H7 (cell line): ENCODE results near the gene SIKE1. TPM values are rescaled to one million over a fixed set of nuclear protein-coding genes. Genes with fewer than 3 reads are reported as not detected.
"Not testable (repeated sequence)": the region's sequence is repeated elsewhere in the genome, so short reads cannot be mapped to it uniquely, and the experiment has no call there.

Experiments used
- DNase-seq: peaks from one replicate; pipeline ENCODE4 v3.0.0; 2012
- H3K27me3 ChIP-seq: 2 replicates; pipeline ENCODE4 v1.6.0; 2011; ENCODE audit warnings: mild to moderate bottlenecking, low read length; ENCODE audit not compliant: control insufficient read depth, insufficient read depth
- H3K36me3 ChIP-seq: replicated peaks from 2 replicates; pipeline ENCODE4 v1.5.1; 2011; ENCODE audit warnings: low read length; ENCODE audit not compliant: control insufficient read depth, insufficient read depth
- H3K4me3 ChIP-seq: 2 replicates; pipeline ENCODE4 v1.5.1; 2011; ENCODE audit warnings: low read depth, mild to moderate bottlenecking, control low read depth, low read length, moderate library complexity; ENCODE audit not compliant: insufficient read depth
- total RNA-seq: library from RNA; depleted of rRNA; stranded (reverse); fragments of >200 nt; shearing (Covaris generic); gene quantifications from 2 replicates; pipeline ENCODE4 v1.2.3, GENCODE V29; 2014

The SIKE1 gene
- total RNA-seq, 1 experiment from 2014 or later, result 105 TPM

DNA sequence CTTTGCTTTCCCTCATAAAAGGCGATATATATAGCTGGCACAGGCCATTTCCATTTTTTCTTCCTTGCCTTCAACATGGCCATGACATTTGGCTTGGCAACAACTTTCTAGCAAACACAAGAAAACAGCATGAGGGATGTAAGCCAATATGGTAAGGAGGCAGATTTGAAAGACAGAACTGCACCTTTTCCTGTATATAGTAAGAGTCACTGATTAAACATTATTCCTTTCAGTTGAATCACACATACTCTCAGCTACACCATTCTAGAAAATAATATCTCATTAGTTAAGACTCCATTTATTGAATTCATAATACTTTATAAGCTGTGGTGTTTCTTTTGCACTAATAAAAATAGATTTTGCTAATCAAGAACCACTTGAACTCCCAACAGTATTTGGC lies 9.5 kb downstream of the SIKE1 start:
- Histone ChIP-seq H3K4me3 (no peak overlapping the region), H3K27me3 (no peaks in the 10 kb centered on the region), H3K36me3 (peaks cover 2% of the 10 kb centered on the region)
- DNase-seq, result no peak

DNA sequence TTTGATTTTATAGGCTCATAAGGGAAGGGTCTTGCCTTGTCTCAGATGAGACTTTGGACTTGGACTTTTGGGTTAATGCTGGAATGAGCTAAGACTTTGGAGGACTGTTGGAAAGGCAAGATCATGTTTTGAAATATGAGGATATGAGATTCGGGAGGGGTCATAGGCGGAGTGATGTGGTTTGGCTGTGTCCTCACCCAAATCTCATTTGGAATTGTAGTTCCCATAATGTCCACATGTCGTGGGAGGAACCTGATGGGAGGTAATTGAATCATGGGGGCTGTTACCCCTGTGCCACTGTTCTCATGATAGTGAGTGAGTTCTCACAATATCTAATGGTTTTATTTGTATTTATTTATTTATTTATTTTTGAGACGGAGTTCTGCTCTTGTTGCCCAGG lies 15.8 kb downstream of the SIKE1 start:
- Histone ChIP-seq H3K36me3 (no peaks in the 10 kb centered on the region), H3K4me3 (no peak overlapping the region)
- no peak for DNase-seq

DNA sequence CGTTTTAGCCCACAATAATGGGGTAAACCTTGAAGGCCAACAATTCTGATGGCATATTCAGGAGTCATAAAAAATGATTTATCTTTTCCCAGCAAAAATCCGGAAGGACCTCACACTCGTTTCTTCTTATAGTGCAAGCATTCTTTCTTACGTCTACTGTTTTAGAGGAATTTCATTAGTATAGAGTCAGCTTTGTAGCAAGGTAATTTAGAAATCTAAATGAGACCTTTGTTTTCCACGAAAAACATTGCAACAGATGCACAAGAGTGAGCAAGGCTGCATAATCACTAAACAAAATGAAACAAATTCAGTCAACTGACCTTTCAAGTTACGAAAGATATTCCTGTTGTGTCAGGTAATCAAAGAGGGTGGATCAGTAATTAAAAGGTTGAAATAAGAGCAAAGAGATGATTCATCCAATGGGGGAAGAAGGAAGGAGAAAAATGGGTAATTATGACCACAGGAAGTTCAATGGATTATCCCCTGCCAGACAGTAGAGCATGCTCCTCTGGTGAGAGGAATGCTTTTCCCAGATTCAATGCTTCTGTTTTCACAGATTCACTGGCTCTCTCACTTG lies 22.1 kb downstream of the SIKE1 start:
- Histone ChIP-seq H3K27me3 (no peaks in the 10 kb centered on the region), H3K36me3 (no peaks in the 10 kb centered on the region), H3K4me3 (peak overlapping the region; percentile 100)
- DNase-seq, result no peak

More for the DNA sequence above, 15.8 kb downstream of the SIKE1 start:
- H3K27me3 ChIP-seq, result no peaks in the 10 kb centered on the region

DNA sequence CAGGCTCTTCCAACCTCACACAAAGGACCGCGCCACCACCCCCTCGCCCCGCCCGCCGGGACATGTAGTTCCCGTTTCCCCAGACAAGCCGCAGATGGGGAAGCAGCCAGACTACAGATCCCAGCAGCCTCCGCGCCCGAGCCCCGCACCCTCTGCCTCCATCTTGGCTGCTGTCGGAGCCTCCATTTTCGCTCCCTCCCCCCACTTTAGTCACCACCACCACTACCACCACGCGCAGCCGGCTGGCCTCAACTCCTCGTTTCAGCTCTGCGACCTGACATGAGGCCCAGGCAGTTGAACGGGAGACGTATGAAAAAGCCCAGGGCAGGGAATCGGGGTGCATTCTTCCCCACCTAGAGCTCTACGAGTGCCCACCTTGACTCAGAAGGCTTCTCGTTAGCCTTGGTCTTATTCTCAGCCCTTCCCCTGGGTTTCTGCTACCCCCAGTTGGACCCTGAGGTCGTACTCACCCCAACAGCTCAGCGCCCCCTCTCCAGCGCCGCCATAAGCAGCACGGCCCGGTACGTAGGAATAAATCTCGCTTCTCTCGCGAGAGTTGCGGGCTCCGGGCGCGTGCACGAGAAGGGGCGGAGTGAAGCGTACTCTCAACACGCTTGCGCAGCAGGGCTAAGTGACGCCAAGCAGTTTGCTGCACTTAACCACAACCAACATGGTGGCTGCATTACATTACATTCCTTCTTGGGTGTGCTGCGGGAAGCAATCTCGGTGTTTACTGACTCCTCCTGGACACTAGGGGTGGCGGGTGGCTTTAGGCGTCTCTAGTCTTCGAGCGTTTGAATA lies 22.8 kb downstream of the SIKE1 start, which contains the start of gene CSDE1:
CSDE1 (minus strand) TSS at position 530 of the 801 bp plus-strand sequence. CDS start 18,094 bp downstream, outside the sequence.
- peak within 1 kb of the TSS; percentile 100 for H3K4me3 ChIP-seq

DNA sequence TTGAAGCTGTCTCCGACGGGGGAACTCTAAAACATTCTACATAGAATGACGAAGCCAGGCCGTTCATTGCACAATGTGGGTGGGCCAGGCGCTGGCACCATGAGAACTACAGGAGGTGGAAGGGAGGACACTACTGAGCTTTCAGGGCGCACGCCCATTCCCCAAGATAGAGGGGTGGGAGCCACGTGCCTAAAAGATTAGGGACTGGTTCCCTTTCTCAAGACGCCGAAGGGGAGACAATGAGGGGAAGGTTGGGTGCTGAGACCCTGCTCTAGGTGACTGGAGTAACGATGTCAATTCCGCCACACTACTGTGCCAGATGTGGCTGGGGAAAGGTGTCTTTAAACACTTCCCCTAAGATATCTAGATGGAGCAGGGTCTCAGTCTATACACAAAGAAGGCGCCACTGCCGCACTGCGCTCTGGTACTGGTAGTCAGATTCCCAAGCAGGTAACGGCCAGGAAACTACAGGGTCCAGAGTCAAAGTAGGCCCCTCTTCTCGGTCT lies 23.5 kb downstream of the SIKE1 start:
- DNase-seq, result peak; percentile 40
- H3K27me3 ChIP-seq, result no peaks in the 10 kb centered on the region
- H3K4me3 ChIP-seq, result peak overlapping the region; percentile 100
- H3K36me3 ChIP-seq, result no peaks in the 10 kb centered on the region

More for the DNA sequence above, 22.8 kb downstream of the SIKE1 start, which contains the start of gene CSDE1:
- no peaks in the 10 kb centered on the region for H3K27me3 ChIP-seq
- H3K36me3 ChIP-seq, result no peaks in the 10 kb centered on the region
- DNase-seq, result peak; percentile 88

DNA sequence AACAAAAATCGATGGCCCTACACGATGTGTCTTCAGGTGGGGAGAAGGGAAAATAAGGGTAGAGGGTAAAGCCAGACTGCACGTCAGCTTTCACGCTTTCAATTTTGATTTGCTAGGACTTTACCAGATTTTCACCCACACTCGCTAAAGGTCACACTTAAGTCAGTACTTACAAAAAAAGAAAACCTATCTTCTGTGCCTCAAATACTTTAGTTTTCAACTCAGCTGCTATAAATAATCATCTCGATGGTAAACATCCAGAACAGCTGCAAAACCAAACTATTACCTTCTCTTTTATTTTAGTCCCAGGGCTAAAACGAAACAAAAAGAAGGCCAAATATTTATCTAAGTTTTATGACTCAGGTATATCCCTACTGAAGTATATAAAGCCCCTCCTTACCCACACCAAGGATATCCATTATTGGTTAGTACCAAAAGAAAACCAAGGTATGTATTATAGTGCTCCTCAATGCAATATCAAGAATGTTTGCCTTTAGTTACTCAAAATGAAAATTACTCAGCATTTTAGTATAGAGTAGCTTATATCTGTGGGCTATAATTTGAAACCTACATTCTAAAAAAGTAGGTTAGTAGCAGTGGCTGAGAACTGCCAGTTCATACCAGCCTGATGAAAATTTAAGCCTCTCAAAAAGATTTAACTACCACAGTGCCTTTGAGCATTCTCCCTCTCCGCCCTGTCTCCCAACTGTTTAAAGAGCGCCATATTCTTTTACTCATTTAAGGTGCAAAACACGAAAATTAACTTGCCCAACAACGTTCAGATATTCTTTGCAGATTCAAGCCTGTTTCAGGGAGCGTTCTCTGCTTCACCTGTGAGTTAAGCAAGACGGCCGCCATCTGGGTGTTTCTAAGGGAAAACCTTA lies 24.2 kb downstream of the SIKE1 start:
- no peaks in the 10 kb centered on the region for H3K36me3 ChIP-seq
- H3K27me3 ChIP-seq, result no peaks in the 10 kb centered on the region
- H3K4me3 ChIP-seq, result peak overlapping the region; percentile 100
- DNase-seq, result no peak

DNA sequence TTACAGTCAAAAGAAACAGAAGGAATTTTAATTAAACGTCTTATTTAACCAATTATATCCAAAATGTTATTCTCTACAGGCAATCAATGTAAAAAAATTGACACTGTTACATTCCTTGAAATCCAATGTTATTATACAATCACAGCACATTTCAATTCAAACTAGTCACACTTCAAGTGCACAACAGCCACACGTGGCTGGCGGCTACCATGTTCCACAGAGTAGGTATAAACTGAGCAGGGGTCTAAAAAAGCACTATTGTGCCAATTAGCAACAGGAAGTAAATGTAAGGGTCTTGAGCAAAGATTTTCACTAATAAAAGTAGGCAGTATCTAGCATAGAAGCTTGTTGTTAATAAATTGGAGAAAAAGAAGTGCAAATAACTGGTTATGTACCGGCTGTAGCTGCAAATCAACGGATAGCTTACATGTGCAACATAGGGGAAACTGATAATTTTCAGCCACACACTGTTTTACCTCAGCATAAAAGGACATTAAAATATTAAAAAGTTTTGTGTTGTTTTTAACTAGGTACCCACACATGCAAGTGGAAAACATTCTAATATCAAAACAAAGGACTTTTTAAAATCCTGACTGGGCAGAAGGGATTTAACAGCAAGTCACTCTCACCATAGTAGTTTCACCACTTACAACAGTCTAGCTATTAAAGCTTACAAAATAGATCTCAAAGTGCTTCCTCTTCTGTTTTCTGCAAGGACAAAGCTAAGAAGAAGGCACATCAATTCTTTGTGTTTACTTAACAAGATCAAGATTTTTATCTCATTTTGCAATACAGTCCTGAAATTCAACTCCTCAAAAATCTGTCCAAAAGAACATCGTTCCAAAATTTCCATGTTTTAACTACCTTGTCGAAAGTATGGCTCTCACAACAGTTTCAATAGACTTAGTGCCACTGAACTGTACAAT lies 25.2 kb downstream of the SIKE1 start:
- Histone ChIP-seq H3K36me3 (no peaks in the 10 kb centered on the region; the same call in none of the 2 replicates), H3K27me3 (no peaks in the 10 kb centered on the region), H3K4me3 (no peak overlapping the region; the same call in 1 of the 2 replicates)
- DNase-seq, result no peak

DNA sequence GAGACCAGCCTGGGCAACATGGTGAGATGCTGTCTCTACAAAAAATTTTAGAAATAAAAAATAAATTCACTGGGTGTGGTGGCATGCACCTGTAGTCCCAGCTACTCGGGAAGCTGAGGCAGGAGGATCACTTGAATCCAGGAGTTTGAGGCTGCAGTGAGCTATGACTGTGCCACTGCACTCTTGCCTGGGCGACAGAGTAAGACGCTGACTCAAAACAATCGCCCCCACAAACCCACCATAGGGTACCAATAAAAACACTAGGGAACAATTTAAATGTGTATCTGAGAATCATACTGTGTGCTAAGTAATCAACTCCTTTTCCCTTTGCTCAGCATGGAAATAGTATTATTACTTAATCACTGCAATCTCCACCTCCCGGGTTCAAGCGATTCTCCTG lies 26.8 kb downstream of the SIKE1 start:
- DNase-seq, H3K27me3 ChIP-seq, H3K4me3 ChIP-seq, H3K36me3 ChIP-seq: not testable (repeated sequence)

DNA sequence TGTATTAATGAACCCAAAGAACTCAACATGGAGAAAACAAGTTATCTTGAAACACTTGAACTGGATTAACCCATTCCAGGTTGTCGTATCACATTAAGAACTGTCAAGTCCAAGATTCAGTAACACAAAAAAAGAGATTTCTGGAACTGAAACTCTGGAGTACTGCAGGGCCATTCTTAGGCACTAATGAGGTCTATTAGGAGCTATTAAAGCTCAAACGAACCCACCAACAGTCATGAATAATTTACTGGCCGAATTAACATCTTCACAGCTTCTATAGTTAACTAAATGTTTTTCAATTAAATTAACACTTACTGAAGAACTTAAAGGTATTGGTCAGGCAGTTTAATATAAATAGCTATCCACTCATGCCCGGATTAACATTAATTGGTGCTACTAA lies 27.3 kb downstream of the SIKE1 start:
- peaks cover 12% of the 10 kb centered on the region for H3K36me3 ChIP-seq
- no peak overlapping the region for H3K4me3 ChIP-seq
- H3K27me3 ChIP-seq, result no peaks in the 10 kb centered on the region
- DNase-seq, result no peak

DNA sequence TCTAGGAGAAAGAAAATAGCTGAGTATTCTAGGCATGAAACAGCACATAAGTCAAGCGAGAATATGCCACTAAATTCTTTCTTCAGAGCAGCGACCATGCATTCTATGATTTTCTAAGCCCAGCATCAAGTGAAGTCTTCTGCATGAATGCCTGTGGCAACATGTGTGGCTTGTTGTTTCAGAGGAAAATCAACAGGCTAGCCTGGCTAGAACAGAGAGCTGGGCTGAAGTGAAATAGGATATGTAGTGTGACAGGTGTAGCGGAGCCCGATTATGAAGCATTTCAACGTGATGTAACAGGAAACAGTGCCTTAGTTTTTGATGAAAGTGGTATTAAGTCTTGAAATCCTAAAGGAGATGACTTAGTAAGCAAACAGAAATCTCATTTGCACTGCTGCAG lies 29.7 kb downstream of the SIKE1 start:
- Histone ChIP-seq H3K36me3 (peaks cover 12% of the 10 kb centered on the region), H3K4me3 (no peak overlapping the region)

DNA sequence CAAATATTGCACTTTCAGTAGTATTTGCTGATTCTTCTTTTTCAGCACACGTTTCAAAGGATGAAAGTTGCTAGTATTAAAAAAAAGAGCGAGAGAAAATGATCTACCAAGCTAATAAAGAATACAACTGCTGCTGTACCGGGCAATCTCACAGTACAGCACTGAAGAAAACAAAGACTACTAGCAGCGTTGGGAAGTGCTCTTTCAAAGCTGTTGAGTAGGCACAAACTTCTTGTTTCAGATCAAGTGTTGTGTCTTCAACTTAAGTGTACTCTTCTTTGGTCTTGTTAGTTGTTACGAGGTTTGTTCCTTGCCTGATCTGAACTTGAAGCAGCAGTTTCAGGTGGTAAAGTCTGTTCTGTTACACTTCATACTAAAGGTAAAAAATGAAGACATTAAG lies 30.6 kb downstream of the SIKE1 start:
- peaks cover 12% of the 10 kb centered on the region for H3K36me3 ChIP-seq
- H3K4me3 ChIP-seq, result no peak overlapping the region
- no peak for DNase-seq
- no peaks in the 10 kb centered on the region for H3K27me3 ChIP-seq

More for the DNA sequence above, 29.7 kb downstream of the SIKE1 start:
- DNase-seq, result no peak
- H3K27me3 ChIP-seq, result no peaks in the 10 kb centered on the region

DNA sequence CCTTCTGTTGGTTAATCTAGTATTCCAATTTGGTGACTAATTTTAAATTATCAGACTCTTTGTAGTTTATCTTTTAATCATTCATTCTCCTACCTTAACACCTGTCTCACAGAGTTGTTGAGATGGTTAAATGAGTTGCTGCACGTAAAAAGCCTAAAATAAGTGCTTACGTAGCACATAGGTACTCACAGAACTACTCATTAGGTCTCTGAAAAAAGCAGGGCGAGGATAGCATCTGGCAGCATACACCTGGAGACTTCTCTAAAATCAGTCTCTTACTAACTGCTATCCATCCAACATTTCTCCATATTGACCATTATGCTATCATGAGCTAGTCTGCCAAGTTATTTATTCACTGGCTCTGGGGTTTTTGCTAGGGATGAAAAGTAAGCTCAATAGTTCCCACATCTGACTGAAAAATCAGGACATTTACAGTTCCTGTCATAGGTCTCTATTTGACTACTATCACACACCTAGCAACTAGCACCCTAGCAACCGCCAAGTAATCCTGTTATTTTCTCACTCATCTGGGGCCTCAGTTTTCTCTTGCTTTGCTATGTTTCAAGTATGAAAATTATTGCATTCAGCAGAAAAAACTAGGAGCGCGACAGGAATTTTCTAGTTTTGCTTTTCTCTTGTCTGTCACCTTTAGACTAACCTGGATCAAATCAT lies 33.9 kb downstream of the SIKE1 start:
- H3K27me3 ChIP-seq, result no peaks in the 10 kb centered on the region
- H3K4me3 ChIP-seq, result no peak overlapping the region
- DNase-seq, result no peak
- peaks cover 12% of the 10 kb centered on the region for H3K36me3 ChIP-seq

DNA sequence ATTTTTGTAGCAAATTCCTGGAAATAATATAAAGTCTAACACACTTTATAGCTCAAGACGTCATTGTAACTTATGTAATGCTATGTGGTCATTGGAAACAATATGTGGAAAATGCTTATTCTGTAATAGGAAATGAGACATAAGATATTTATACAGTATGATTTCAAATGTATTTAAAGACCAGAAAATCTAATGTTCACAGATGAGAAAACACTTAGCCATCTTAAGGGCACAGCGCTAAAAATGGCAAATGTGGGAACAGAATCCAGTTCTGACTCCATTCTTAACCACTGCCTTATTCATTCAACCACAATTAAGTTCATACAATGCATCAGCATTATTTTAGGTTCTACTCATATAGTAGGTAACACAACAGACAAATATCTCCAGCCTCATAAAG lies 35.2 kb downstream of the SIKE1 start:
- H3K36me3 ChIP-seq, result peaks cover 12% of the 10 kb centered on the region
- H3K4me3 ChIP-seq, result no peak overlapping the region
- H3K27me3 ChIP-seq, result no peaks in the 10 kb centered on the region
- DNase-seq, result no peak
